Subcutaneous adipose tissue (tissue), 4 donors: ENCODE measurements around the gene CEP192. TPM values are rescaled to one million over a fixed set of nuclear protein-coding genes. Genes with fewer than 3 reads are reported as not detected.

ENCODE experiments used
- CTCF ChIP-seq: fragments of 450-650 bp; IDR thresholded peaks from one replicate; pipeline ENCODE4 v1.5.1; 2016; ENCODE audit warnings: low read depth, mild to moderate bottlenecking, control low read depth, antibody characterized with exemption, moderate library complexity
- total RNA-seq, 4 donors: library from RNA; depleted of rRNA; stranded (reverse); fragments of >200 nt; gene quantifications; one replicate each; pipeline ENCODE4 v1.1.0, GENCODE V29; 2016

Gene CEP192
- total RNA-seq, 4 donors from 2014 or later: 20.5 to 25.1 (median 22.4) TPM

DNA sequence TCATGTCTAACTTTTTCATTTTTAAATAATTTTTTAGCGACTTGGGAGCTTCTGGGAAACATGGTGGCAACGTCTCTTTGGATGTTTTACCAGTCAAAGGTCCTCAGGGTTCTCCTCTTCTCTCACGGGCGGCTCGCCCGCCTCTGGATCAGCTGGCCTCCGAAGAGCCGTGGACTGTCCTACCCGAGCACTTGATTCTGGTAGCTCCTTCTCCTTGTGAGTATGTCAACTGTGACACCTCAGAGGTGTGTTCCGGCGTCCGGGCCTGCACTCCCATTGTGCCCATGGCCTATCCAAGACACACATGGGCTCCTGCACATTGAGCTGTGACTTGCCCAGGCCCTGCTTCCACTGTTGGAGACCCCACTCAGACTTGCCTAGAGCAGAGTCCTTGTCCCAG is 104.3 kb downstream of the CEP192 start:
- TF ChIP-seq CTCF: no peak

GRCh38 chr18:13096232-13096631 is 105.1 kb downstream of the CEP192 start:
- no peak for TF ChIP-seq CTCF

DNA sequence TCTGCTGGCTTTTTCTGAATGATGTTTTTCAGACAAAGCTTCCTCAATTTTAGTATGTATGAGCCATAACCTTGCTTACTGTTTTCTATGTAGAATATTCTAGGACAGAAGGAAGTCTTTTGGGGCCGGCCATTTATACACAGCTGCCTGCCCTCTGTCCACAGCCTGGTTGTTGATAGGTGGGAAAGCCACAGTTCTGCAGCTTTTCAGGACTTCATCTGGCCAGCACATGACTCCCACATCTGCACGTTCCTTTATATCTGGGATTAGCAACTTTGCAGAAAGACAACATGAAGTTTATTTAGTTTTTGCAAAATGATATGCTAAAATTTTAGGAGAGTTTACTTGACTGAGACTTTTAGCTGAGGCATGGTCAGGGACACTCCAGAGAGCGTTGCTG is 105.6 kb downstream of the CEP192 start:
- TF ChIP-seq CTCF: no peak

GRCh38 chr18:13099113-13099512 is 108.0 kb downstream of the CEP192 start:
- no peak for TF ChIP-seq CTCF

DNA sequence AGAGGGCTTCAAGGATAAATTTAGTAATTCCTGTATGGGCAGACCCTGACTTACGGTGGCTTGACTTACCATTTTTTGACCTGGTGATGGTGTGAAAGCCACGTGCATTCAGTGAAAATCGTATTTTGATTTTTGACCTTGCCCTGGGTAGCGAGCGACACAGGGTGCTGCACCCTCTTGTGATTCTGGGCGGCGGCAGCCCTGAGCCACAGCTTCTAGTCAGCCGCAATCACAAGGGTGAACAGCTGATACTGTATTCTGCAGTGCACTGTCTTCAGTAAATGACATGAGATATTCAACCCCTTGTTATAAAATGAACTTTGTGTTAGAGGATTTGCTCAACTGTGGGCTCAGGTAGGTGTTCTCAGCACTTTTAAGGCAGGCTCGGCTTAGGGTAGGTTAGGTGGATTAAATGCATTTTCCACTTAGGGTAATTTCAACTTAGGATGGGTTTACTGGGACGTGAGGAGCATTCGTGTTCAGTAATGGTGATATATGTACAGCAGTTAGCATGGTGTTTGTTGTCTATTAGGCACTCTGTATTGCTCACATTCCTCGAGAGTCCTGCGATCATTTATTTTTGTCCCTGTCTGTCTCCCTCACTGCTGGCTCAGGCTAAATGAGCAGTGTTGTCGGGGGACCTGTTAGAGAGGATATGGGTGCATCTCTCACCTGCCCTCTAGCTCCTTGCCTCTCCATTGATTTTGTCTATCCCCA is 109.9 kb downstream of the CEP192 start:
- no peak for TF ChIP-seq CTCF

DNA sequence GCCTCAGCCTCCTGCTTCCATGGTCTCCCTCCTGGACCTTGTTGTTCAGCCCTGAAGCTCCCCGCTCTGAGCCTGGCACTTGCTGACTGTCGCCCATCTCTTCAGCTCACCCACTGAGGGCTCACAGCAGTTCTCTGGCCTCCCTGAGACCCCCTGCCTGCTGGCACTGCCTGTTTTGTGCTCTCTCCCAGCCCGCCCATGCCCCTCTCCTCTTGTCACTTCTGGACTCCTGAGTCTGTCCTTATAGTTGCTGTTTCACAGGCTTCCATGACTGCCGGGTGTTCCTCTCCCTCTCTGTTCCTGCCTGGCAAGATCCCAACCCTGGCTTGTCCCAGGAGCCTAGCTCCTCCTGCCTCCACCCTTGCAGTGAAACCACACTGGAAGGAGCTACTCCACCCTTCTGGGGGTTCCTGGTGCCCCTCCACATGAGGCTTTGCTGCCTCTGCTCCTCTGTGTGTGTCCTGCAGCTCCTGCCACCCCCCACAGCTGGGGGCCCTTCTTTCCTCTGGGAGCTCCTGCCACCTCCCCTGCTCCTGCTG is 110.6 kb downstream of the CEP192 start:
- no peak for TF ChIP-seq CTCF

GRCh38 chr18:13103366-13103765 is 112.2 kb downstream of the CEP192 start:
- no peak for TF ChIP-seq CTCF
